Measurements from ENCODE around the gene TEX28.

DNA sequence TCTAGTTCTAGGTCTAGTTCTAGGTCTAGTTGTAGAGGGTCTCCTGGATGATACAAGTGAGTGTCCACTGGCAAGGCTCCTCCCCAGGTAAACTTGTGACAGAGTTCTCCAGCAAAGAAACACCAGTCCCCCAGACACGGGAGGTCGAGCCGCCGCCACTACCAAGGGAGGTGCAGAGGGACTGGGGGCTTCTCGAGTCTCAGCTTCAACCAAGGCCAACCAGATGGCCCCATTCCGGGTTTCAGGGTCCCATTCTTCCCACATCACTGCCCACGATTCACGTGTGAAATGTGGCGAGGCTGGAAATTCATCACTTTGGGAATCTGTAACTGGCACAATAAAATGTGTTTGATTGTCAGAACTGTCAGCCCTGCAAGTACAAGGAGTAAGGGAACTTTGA lies 38.2 kb upstream of the TEX28 start:
- no peak for TF ChIP-seq CTCF (IDR thresholded peaks at IDR 0.05; ENCODE audit: insufficient read depth, low read depth, low read length)
- TF ChIP-seq EZH2 (IDR thresholded peaks at IDR 0.05; ENCODE audit: insufficient read depth, low read length): no peak

Data from astrocyte (in vitro differentiated cells and primary cell).